ENCODE measurements around the gene IL1RN. TPM values are rescaled to one million over a fixed set of nuclear protein-coding genes. Genes with fewer than 3 reads are reported as not detected.
"Not testable (repeated sequence)": the region's sequence is repeated elsewhere in the genome, so short reads cannot be mapped to it uniquely, and the experiment has no call there.

Gene IL1RN
- total RNA-seq, 1 experiment from 2014 or later, result not detected

DNA sequence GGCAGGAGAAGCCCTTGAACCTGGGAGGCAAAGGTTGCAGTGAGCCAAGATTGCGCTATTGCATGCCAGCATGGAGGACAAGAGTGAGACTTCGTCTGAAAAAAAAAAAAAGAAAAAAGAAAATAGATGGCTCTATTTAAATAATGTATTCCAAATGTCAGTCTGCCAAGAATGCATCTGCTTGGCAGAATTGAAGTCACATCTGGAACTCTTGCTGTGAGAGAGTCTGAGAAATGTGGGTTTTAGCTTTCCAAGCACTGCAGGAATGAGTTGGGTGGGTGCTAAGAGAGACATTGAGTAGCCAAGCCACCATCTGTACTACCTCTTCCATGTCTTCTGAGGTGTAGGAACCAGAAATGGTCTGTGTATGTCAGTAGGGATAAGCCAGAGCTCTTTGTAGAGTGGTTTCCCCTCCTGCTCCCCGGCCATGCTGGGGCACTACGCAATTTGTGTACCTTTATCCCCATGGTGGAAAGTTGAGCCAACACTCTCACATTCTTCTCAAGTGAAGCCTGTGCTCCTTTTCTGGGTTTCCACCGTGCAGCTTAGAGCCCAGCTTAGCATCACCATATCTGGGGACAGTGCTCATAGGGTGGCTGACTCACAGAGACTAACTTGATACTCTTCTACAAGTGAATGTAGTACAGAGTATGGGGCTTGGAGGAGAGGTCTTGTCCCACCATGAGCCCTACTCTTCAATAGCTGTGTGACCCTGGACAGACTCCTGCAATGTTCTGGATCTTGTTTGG lies 34.4 kb upstream of the IL1RN start:
- intact Hi-C loops (cut with micrococcal nuclease; ENCODE audit: unreplicated experiment), result no loop called here
- H3K36me3 Mint-ChIP-seq (ENCODE audit: insufficient read depth, unreplicated experiment), result no peaks in the 10 kb centered on the region
- Histone ChIP-seq H3K9me3 (peaks cover 11% of the 10 kb centered on the region), H3K36me3 (ENCODE audit: control insufficient read depth, insufficient read depth, low read length) (no peaks in the 10 kb centered on the region), H3K4me1 (no peaks in the 10 kb centered on the region), H3K4me3 (ENCODE audit: low read depth, low read length) (no peak overlapping the region), H3K27me3 (replicated peaks; ENCODE audit: control insufficient read depth, insufficient read depth, low read length) (no peaks in the 10 kb centered on the region)
- no peak for DNase-seq
- no peaks in the 10 kb centered on the region for H3K4me1 Mint-ChIP-seq (ENCODE audit: low read depth, unreplicated experiment)
- no TSS peak for BruUV-seq (replicated peaks)
- H3K27ac Mint-ChIP-seq (ENCODE audit: unreplicated experiment), result no peak overlapping the region
- H3K9me3 Mint-ChIP-seq (ENCODE audit: unreplicated experiment), result peaks cover 9% of the 10 kb centered on the region
- TF ChIP-seq, protein P1, sequence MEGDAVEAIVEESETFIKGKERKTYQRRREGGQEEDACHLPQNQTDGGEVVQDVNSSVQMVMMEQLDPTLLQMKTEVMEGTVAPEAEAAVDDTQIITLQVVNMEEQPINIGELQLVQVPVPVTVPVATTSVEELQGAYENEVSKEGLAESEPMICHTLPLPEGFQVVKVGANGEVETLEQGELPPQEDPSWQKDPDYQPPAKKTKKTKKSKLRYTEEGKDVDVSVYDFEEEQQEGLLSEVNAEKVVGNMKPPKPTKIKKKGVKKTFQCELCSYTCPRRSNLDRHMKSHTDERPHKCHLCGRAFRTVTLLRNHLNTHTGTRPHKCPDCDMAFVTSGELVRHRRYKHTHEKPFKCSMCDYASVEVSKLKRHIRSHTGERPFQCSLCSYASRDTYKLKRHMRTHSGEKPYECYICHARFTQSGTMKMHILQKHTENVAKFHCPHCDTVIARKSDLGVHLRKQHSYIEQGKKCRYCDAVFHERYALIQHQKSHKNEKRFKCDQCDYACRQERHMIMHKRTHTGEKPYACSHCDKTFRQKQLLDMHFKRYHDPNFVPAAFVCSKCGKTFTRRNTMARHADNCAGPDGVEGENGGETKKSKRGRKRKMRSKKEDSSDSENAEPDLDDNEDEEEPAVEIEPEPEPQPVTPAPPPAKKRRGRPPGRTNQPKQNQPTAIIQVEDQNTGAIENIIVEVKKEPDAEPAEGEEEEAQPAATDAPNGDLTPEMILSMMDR (IDR thresholded peaks at IDR 0.05; ENCODE audit: insufficient read depth in 1 of 2, low read depth in 1 of 2, low read length in 1 of 2, severe bottlenecking in 1 of 2, unreplicated experiment in 1 of 2), result no peak
- CTCF ChIA-PET, result interaction anchor here (1.0 kb wide), 1 partner anchor 13 kb away, joined by 4 read pairs; no protein-coding TSS in a partner anchor
- H3K4me3 Mint-ChIP-seq (ENCODE audit: unreplicated experiment), result no peak overlapping the region
- POLR2A ChIA-PET, result no interaction called here
- H3K27me3 Mint-ChIP-seq (ENCODE audit: insufficient read depth, unreplicated experiment), result no peaks in the 10 kb centered on the region

DNA sequence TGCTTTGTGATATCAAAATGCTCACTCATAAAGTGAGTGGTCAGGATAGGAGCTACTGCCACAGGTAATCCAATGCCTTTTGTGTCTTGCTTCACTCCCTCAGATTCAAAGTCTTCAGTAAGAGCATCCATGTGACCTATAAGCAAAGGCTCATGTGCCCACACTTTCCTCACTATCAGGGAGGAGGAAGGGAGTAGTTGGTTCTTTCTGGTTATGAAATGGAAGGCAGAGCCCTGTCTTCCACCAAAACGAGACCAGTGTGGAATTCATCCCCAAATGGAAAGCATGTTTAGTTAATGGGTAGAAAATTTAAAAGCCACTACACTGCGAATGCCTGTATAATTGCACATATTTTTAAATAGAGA lies 33.8 kb upstream of the IL1RN start:
- no peak overlapping the region for H3K27ac Mint-ChIP-seq (ENCODE audit: unreplicated experiment)
- CTCF ChIA-PET, result interaction anchor here (1.0 kb wide), 1 partner anchor 13 kb away, joined by 4 read pairs; no protein-coding TSS in a partner anchor
- TF ChIP-seq, protein P1 (IDR thresholded peaks at IDR 0.05; ENCODE audit: insufficient read depth in 1 of 2, low read depth in 1 of 2, low read length in 1 of 2, severe bottlenecking in 1 of 2, unreplicated experiment in 1 of 2), result no peak
- Histone ChIP-seq H3K9me3 (peaks cover 11% of the 10 kb centered on the region), H3K4me3 (ENCODE audit: low read depth, low read length) (no peak overlapping the region), H3K27me3 (replicated peaks; ENCODE audit: control insufficient read depth, insufficient read depth, low read length) (no peaks in the 10 kb centered on the region), H3K4me1 (no peaks in the 10 kb centered on the region), H3K36me3 (ENCODE audit: control insufficient read depth, insufficient read depth, low read length) (no peaks in the 10 kb centered on the region)
- intact Hi-C loops (cut with micrococcal nuclease; ENCODE audit: unreplicated experiment), result no loop called here
- no TSS peak for BruUV-seq (replicated peaks)
- peaks cover 13% of the 10 kb centered on the region for H3K9me3 Mint-ChIP-seq (ENCODE audit: unreplicated experiment)
- POLR2A ChIA-PET, result no interaction called here
- no peak for DNase-seq
- H3K4me1 Mint-ChIP-seq (ENCODE audit: low read depth, unreplicated experiment), result no peaks in the 10 kb centered on the region
- no peak overlapping the region for H3K4me3 Mint-ChIP-seq (ENCODE audit: unreplicated experiment)
- no peaks in the 10 kb centered on the region for H3K27me3 Mint-ChIP-seq (ENCODE audit: insufficient read depth, unreplicated experiment)
- H3K36me3 Mint-ChIP-seq (ENCODE audit: insufficient read depth, unreplicated experiment), result no peaks in the 10 kb centered on the region

GRCh38 chr2:113096306-113096705 lies 31.1 kb upstream of the IL1RN start:
- H3K27me3 ChIP-seq (replicated peaks; ENCODE audit: control insufficient read depth, insufficient read depth, low read length); POLR2A ChIA-PET; intact Hi-C loops (cut with micrococcal nuclease; ENCODE audit: unreplicated experiment); H3K36me3 Mint-ChIP-seq (ENCODE audit: insufficient read depth, unreplicated experiment); H3K27me3 Mint-ChIP-seq (ENCODE audit: insufficient read depth, unreplicated experiment); CTCF ChIA-PET; H3K4me1 Mint-ChIP-seq (ENCODE audit: low read depth, unreplicated experiment); H3K4me3 ChIP-seq (ENCODE audit: low read depth, low read length); H3K4me3 Mint-ChIP-seq (ENCODE audit: unreplicated experiment); H3K27ac Mint-ChIP-seq (ENCODE audit: unreplicated experiment); H3K4me1 ChIP-seq; BruUV-seq (replicated peaks); H3K36me3 ChIP-seq (ENCODE audit: control insufficient read depth, insufficient read depth, low read length); DNase-seq: not testable (repeated sequence)
- H3K9me3 Mint-ChIP-seq (ENCODE audit: unreplicated experiment), result peaks cover 13% of the 10 kb centered on the region
- H3K9me3 ChIP-seq, result peaks cover 15% of the 10 kb centered on the region

- H3K4me3 Mint-ChIP-seq (ENCODE audit: unreplicated experiment); POLR2A ChIA-PET; intact Hi-C loops (cut with micrococcal nuclease; ENCODE audit: unreplicated experiment); H3K4me3 ChIP-seq (ENCODE audit: low read depth, low read length); BruUV-seq (replicated peaks); H3K36me3 Mint-ChIP-seq (ENCODE audit: insufficient read depth, unreplicated experiment); H3K27me3 ChIP-seq (replicated peaks; ENCODE audit: control insufficient read depth, insufficient read depth, low read length); H3K27me3 Mint-ChIP-seq (ENCODE audit: insufficient read depth, unreplicated experiment); H3K27ac Mint-ChIP-seq (ENCODE audit: unreplicated experiment); H3K36me3 ChIP-seq (ENCODE audit: control insufficient read depth, insufficient read depth, low read length); H3K4me1 Mint-ChIP-seq (ENCODE audit: low read depth, unreplicated experiment); DNase-seq; CTCF ChIA-PET; H3K4me1 ChIP-seq: not testable (repeated sequence)
- H3K9me3 ChIP-seq, result peaks cover 15% of the 10 kb centered on the region
- H3K9me3 Mint-ChIP-seq (ENCODE audit: unreplicated experiment), result peaks cover 13% of the 10 kb centered on the region
Measured at GRCh38 chr2:113096842-113097618, 30.4 kb upstream of the IL1RN start.

All from Caco-2 (cell line).